ENCODE measurements around the gene DIDO1.

The DIDO1 gene

DNA sequence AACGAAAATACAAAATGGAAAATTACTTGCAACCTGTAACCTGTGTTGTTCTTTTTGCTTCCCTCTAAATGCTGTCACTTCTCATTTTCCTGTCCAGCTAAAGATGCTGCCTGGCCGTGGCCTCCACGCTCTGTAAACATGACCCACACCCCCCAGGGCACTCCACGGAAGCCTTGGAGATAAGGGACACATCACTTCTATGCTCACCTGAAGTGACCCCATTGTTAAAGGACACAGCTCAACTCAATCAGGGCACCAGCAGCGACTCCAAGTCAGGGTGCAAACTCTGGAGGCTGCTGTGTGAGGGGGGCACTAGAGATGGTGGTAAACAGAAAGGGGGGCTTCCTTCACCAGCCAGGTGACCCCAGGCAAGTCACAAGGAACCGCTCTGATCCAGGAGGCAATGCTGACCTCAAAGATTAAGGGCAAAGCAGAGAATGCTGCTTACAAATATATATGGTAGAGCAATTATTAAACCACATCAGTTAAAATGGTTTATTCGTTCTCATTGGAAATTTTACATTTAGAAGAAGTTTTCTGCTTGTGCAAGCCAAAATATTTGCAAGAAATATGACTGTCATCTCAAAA is 13.2 kb downstream of the DIDO1 start:
- H3K4me3 ChIP-seq (ENCODE audit: low read length) = no peak overlapping the region
- H2AFZ ChIP-seq (ENCODE audit: low read depth, low read length) = no peak overlapping the region
- no peaks in the 10 kb centered on the region for H3K9me3 ChIP-seq (ENCODE audit: low read length)
- H3K36me3 ChIP-seq (ENCODE audit: insufficient read depth, low read length) = peaks cover 52% of the 10 kb centered on the region
- peaks cover 48% of the 10 kb centered on the region for H3K4me1 ChIP-seq (ENCODE audit: insufficient read depth, low read length)
- H3K27me3 ChIP-seq (ENCODE audit: insufficient read depth, low read length) = no peaks in the 10 kb centered on the region

GRCh38 chr20:62911701-62912280 is 14.5 kb downstream of the DIDO1 start:
- Histone ChIP-seq H3K4me1 (ENCODE audit: insufficient read depth, low read length) (peaks cover 34% of the 10 kb centered on the region), H3K4me3 (ENCODE audit: low read length) (no peak overlapping the region), H3K27me3 (ENCODE audit: insufficient read depth, low read length) (no peaks in the 10 kb centered on the region), H3K9me3 (ENCODE audit: low read length) (no peaks in the 10 kb centered on the region), H2AFZ (ENCODE audit: low read depth, low read length) (no peak overlapping the region), H3K36me3 (ENCODE audit: insufficient read depth, low read length) (peaks cover 64% of the 10 kb centered on the region)

DNA sequence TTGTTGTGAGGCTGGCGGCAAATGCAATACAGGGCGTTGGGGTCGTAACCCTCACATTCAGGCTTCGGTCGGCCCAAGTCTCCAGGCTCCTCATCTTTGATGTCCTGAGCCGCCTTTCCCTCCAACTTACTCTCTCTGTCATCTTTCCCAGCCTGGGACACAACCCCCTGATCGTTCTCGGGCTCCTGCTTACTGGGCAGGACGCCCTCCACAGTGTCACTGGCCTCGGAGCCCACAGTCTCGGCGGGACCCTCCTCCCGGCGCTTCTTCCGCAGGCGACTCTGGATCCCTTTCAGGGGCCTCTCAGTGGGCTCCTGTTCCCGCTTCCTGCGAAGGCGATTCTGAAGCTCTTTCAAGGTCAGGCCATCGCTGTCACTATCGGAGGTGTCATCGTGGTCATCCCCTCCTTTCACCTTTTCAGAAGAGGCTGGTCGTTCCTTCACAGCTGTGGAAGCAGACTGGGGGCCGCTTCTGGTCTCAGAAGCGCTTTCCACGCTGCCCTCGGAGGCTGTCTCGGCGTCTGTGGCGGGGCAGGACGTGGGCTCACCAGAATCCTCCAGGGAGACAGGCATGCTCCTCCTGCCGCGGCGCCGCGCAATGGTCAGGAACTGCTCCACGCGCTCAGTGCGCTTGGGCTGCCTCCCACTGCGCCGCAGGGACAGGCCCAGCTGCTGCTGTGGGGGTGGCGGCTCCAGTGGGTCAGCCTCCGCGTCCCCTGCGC is 15.4 kb downstream of the DIDO1 start:
- Histone ChIP-seq H3K9me3 (ENCODE audit: low read length) (no peaks in the 10 kb centered on the region), H2AFZ (ENCODE audit: low read depth, low read length) (no peak overlapping the region), H3K27me3 (ENCODE audit: insufficient read depth, low read length) (no peaks in the 10 kb centered on the region), H3K36me3 (ENCODE audit: insufficient read depth, low read length) (peaks cover 72% of the 10 kb centered on the region), H3K4me3 (ENCODE audit: low read length) (no peak overlapping the region), H3K4me1 (ENCODE audit: insufficient read depth, low read length) (peaks cover 26% of the 10 kb centered on the region)

DNA sequence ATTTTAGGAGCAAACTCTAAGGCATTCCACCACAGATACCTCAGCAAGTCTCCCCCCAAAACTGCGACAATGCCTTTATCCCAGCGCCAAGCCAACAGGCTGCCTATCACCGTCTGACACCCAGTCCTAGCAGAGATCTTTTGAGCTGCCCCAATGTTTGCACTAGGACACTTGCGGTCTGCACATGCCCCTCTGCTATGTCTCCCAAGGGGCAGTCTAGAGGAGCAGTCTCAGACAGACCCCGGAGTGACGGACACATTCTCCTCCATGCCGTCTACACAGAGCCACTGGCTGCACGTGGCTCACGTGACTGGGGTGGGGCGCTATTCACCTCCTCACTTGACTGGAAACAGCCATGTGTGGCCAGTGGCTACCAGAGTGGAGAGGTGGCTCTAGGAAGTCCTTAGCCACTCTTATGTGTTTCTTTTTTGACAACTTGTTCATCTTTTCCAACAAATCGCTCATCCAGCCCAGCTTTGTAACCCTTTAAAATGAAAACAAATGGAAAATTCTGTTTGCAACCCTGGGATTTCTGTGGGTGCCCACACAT is 16.0 kb downstream of the DIDO1 start:
- H3K36me3 ChIP-seq (ENCODE audit: insufficient read depth, low read length) = peaks cover 79% of the 10 kb centered on the region
- no peaks in the 10 kb centered on the region for H3K9me3 ChIP-seq (ENCODE audit: low read length)
- H3K27me3 ChIP-seq (ENCODE audit: insufficient read depth, low read length) = no peaks in the 10 kb centered on the region
- no peak overlapping the region for H2AFZ ChIP-seq (ENCODE audit: low read depth, low read length)
- H3K4me1 ChIP-seq (ENCODE audit: insufficient read depth, low read length) = peaks cover 19% of the 10 kb centered on the region
- no peak overlapping the region for H3K4me3 ChIP-seq (ENCODE audit: low read length)

- Histone ChIP-seq H3K4me3 (ENCODE audit: low read length) (no peak overlapping the region), H3K27me3 (ENCODE audit: insufficient read depth, low read length) (no peaks in the 10 kb centered on the region), H3K4me1 (ENCODE audit: insufficient read depth, low read length) (peaks cover 8% of the 10 kb centered on the region), H3K9me3 (ENCODE audit: low read length) (no peaks in the 10 kb centered on the region), H2AFZ (ENCODE audit: low read depth, low read length) (no peak overlapping the region), H3K36me3 (ENCODE audit: insufficient read depth, low read length) (peaks cover 90% of the 10 kb centered on the region)
Observed at GRCh38 chr20:62908971-62909791, 17.1 kb downstream of the DIDO1 start.

DNA sequence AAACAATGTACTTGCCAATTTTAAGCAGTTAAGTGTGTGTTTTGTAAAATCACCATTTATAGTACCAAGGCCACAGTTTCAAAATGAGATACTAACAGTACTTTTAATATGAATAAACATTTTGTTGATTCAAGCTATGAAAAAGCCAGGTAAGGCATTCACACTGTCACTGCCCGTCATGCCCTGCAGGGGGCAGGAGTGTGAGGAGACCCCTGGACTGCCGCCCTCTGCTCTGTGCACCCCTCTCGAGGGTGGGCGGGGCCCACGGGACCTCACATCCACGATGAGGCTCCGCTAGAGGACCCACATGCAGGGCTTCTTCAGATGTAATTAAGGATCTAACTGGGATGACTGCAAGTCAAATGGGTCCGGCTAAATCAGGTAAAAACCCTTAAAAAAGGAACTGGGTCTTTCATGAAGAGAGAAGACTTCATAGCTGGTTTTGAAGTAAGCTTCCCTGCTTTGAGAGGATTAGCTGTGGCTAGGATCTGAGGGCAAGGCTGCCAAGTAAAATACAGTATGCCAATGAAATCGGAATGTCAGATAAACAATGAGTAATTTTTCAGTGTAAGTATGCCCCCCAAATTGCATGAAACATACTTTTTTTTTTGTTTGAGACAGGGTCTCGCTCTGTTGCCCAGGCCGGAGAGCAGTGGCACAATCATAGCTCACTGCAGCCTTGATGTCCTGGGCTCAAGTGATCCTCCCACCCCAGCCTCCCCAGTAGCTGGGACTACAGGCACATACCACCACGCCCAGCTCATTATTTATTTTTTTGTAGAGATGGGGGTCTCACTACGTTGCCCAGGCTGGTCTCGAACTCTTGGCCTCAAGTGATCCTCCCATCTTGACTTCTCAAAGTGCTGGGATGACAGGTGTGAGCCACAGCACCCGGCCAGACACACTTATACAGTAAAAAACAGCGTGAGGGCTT is 18.7 kb downstream of the DIDO1 start:
- H3K9me3 ChIP-seq (ENCODE audit: low read length) = no peaks in the 10 kb centered on the region
- no peak overlapping the region for H3K4me3 ChIP-seq (ENCODE audit: low read length)
- no peak overlapping the region for H2AFZ ChIP-seq (ENCODE audit: low read depth, low read length)
- no peaks in the 10 kb centered on the region for H3K27me3 ChIP-seq (ENCODE audit: insufficient read depth, low read length)
- H3K4me1 ChIP-seq (ENCODE audit: insufficient read depth, low read length) = no peaks in the 10 kb centered on the region
- H3K36me3 ChIP-seq (ENCODE audit: insufficient read depth, low read length) = peaks cover 96% of the 10 kb centered on the region

- no peaks in the 10 kb centered on the region for H3K4me1 ChIP-seq (ENCODE audit: insufficient read depth, low read length)
- H3K9me3 ChIP-seq (ENCODE audit: low read length) = no peaks in the 10 kb centered on the region
- no peak overlapping the region for H3K4me3 ChIP-seq (ENCODE audit: low read length)
- H3K27me3 ChIP-seq (ENCODE audit: insufficient read depth, low read length) = no peaks in the 10 kb centered on the region
- peaks cover 99% of the 10 kb centered on the region for H3K36me3 ChIP-seq (ENCODE audit: insufficient read depth, low read length)
- H2AFZ ChIP-seq (ENCODE audit: low read depth, low read length) = no peak overlapping the region
Observed at GRCh38 chr20:62906647-62907375, 19.5 kb downstream of the DIDO1 start.

DNA sequence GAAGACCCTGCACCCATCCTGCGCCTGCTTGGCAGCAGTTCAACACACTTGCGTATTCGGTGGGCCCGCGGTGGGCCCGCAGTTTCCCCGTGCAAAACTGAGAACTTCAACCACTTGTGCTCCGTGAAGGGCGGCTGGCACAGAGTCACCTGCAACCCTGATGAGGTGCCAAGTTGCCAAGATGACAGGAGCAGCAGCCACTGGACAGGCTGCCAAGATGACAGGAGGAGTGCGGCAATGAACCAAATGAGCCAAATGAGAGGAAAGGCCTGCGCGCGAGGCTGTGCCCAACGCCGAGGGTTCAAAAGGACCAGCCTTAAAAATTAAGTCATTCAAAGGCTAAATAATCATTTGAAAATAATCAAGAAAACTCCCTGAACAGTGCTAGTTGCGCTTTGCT is 20.1 kb downstream of the DIDO1 start:
- Histone ChIP-seq H3K9me3 (ENCODE audit: low read length) (no peaks in the 10 kb centered on the region), H2AFZ (ENCODE audit: low read depth, low read length) (no peak overlapping the region), H3K4me3 (ENCODE audit: low read length) (no peak overlapping the region), H3K4me1 (ENCODE audit: insufficient read depth, low read length) (no peaks in the 10 kb centered on the region), H3K36me3 (ENCODE audit: insufficient read depth, low read length) (peaks cover 96% of the 10 kb centered on the region), H3K27me3 (ENCODE audit: insufficient read depth, low read length) (no peaks in the 10 kb centered on the region)

GRCh38 chr20:62905536-62906117 is 20.7 kb downstream of the DIDO1 start:
- Histone ChIP-seq H3K36me3 (ENCODE audit: insufficient read depth, low read length) (peaks cover 95% of the 10 kb centered on the region), H2AFZ (ENCODE audit: low read depth, low read length) (no peak overlapping the region), H3K27me3 (ENCODE audit: insufficient read depth, low read length) (no peaks in the 10 kb centered on the region), H3K4me3 (ENCODE audit: low read length) (no peak overlapping the region), H3K4me1 (ENCODE audit: insufficient read depth, low read length) (peaks cover 4% of the 10 kb centered on the region), H3K9me3 (ENCODE audit: low read length) (no peaks in the 10 kb centered on the region)

GRCh38 chr20:62902926-62903615 is 23.2 kb downstream of the DIDO1 start:
- no peaks in the 10 kb centered on the region for H3K9me3 ChIP-seq (ENCODE audit: low read length)
- H3K4me1 ChIP-seq (ENCODE audit: insufficient read depth, low read length) = peaks cover 13% of the 10 kb centered on the region
- H2AFZ ChIP-seq (ENCODE audit: low read depth, low read length) = no peak overlapping the region
- no peak overlapping the region for H3K4me3 ChIP-seq (ENCODE audit: low read length)
- no peaks in the 10 kb centered on the region for H3K27me3 ChIP-seq (ENCODE audit: insufficient read depth, low read length)
- peaks cover 70% of the 10 kb centered on the region for H3K36me3 ChIP-seq (ENCODE audit: insufficient read depth, low read length)

GRCh38 chr20:62901891-62902290 is 24.4 kb downstream of the DIDO1 start:
- H2AFZ ChIP-seq (ENCODE audit: low read depth, low read length) = no peak overlapping the region
- no peaks in the 10 kb centered on the region for H3K27me3 ChIP-seq (ENCODE audit: insufficient read depth, low read length)
- peaks cover 59% of the 10 kb centered on the region for H3K36me3 ChIP-seq (ENCODE audit: insufficient read depth, low read length)
- H3K4me3 ChIP-seq (ENCODE audit: low read length) = no peak overlapping the region
- no peaks in the 10 kb centered on the region for H3K9me3 ChIP-seq (ENCODE audit: low read length)
- peaks cover 13% of the 10 kb centered on the region for H3K4me1 ChIP-seq (ENCODE audit: insufficient read depth, low read length)

All from neuron (in vitro differentiated cells).